ENCODE data around the gene DNAJC4. TPM values are rescaled to one million over a fixed set of nuclear protein-coding genes. Genes with fewer than 3 reads are reported as not detected.

DNAJC4 gene
- total and polyA plus RNA-seq, 9 of the 15 experiments (the other 6 are each of a cell fraction or from before 2014, with no cell fraction given) = 4.0 to 32.6 (median 19.9) TPM

DNA sequence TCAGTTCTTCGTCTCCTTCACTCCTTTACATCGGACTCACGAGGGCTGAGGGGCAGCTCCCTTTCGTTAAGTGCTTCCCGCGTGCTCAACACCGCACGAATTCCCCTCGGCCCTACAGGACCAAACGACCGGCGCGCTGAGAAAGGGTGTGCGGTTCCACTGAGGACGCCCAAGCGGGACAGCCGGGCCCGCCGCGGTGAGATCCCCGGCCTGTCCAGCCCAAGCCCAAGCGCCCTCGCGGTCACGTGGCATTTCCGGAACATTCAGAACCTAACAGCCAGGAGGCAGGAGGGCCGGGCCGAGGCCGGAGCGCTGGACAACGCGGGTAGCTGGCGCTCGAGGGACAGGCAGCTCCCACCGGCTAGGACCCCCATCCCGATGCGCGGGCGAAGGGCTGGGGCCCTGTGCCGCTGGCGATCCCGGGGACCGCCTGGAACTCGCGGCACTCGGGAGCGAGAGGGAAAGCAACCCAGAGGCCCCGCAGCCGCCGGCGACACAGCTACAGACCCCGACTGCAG, 45.1 kb upstream of the DNAJC4 start (continued):
- peak; percentile 12; the same call in 1 of the 2 replicates for TF ChIP-seq THRB (CRISPR knock-in tag; conservative IDR thresholded peaks at IDR 0.05)
- TF ChIP-seq, protein P1, sequence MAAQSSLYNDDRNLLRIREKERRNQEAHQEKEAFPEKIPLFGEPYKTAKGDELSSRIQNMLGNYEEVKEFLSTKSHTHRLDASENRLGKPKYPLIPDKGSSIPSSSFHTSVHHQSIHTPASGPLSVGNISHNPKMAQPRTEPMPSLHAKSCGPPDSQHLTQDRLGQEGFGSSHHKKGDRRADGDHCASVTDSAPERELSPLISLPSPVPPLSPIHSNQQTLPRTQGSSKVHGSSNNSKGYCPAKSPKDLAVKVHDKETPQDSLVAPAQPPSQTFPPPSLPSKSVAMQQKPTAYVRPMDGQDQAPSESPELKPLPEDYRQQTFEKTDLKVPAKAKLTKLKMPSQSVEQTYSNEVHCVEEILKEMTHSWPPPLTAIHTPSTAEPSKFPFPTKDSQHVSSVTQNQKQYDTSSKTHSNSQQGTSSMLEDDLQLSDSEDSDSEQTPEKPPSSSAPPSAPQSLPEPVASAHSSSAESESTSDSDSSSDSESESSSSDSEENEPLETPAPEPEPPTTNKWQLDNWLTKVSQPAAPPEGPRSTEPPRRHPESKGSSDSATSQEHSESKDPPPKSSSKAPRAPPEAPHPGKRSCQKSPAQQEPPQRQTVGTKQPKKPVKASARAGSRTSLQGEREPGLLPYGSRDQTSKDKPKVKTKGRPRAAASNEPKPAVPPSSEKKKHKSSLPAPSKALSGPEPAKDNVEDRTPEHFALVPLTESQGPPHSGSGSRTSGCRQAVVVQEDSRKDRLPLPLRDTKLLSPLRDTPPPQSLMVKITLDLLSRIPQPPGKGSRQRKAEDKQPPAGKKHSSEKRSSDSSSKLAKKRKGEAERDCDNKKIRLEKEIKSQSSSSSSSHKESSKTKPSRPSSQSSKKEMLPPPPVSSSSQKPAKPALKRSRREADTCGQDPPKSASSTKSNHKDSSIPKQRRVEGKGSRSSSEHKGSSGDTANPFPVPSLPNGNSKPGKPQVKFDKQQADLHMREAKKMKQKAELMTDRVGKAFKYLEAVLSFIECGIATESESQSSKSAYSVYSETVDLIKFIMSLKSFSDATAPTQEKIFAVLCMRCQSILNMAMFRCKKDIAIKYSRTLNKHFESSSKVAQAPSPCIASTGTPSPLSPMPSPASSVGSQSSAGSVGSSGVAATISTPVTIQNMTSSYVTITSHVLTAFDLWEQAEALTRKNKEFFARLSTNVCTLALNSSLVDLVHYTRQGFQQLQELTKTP (IDR thresholded peaks at IDR 0.05; ENCODE audit: low read depth in 1 of 2, partially characterized antibody in 2 of 2) = no peak
- peak; percentile 85 for TF ChIP-seq ZNF431 (CRISPR knock-in tag; IDR thresholded peaks at IDR 0.05)
- peak; percentile 77 for TF ChIP-seq HMGN3 (IDR thresholded peaks at IDR 0.05; ENCODE audit: borderline replicate concordance, extremely low read depth, insufficient read length, low read depth, low read length)
- TF ChIP-seq, protein P2, sequence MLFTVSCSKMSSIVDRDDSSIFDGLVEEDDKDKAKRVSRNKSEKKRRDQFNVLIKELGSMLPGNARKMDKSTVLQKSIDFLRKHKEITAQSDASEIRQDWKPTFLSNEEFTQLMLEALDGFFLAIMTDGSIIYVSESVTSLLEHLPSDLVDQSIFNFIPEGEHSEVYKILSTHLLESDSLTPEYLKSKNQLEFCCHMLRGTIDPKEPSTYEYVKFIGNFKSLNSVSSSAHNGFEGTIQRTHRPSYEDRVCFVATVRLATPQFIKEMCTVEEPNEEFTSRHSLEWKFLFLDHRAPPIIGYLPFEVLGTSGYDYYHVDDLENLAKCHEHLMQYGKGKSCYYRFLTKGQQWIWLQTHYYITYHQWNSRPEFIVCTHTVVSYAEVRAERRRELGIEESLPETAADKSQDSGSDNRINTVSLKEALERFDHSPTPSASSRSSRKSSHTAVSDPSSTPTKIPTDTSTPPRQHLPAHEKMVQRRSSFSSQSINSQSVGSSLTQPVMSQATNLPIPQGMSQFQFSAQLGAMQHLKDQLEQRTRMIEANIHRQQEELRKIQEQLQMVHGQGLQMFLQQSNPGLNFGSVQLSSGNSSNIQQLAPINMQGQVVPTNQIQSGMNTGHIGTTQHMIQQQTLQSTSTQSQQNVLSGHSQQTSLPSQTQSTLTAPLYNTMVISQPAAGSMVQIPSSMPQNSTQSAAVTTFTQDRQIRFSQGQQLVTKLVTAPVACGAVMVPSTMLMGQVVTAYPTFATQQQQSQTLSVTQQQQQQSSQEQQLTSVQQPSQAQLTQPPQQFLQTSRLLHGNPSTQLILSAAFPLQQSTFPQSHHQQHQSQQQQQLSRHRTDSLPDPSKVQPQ (CRISPR knock-in tag; IDR thresholded peaks at IDR 0.05; ENCODE audit: borderline replicate concordance) = 0 out of 2 replicates have a peak, but pooled peaks have one; percentile 49
- TF ChIP-seq SRSF3 (IDR thresholded peaks at IDR 0.05; ENCODE audit: insufficient read depth, low read length) = no peak
- no peak for TF ChIP-seq ZNF217 (CRISPR knock-in tag; IDR thresholded peaks at IDR 0.05)
- TF ChIP-seq NFE2 (IDR thresholded peaks at IDR 0.05; ENCODE audit: low read depth) = no peak
- no peak for TF ChIP-seq ZNF197 (CRISPR knock-in tag; IDR thresholded peaks at IDR 0.05; ENCODE audit: low read depth)
- no peak for TF ChIP-seq MED1 (CRISPR knock-in tag; IDR thresholded peaks at IDR 0.05; ENCODE audit: borderline replicate concordance)
- no peak for TF ChIP-seq RBM17 (IDR thresholded peaks at IDR 0.05; ENCODE audit: borderline replicate concordance, low read depth, low read length)
- TF ChIP-seq ZNF75A (CRISPR knock-in tag; IDR thresholded peaks at IDR 0.05) = no peak
- 0 out of 2 replicates have a peak, but pooled peaks have one; percentile 60 for TF ChIP-seq TARDBP (IDR thresholded peaks at IDR 0.05)
- peak; percentile 94 for TF ChIP-seq TFE3 (CRISPR knock-in tag; IDR thresholded peaks at IDR 0.05)
- no peak for TF ChIP-seq TFAM (CRISPR knock-in tag; conservative IDR thresholded peaks at IDR 0.05)
- peak; percentile 87 to 94 for TF ChIP-seq MNT (conservative IDR thresholded peaks at IDR 0.05)
